Neural cell (in vitro differentiated cells): ENCODE data around the gene CEP128. TPM values are rescaled to one million over a fixed set of nuclear protein-coding genes. Genes with fewer than 3 reads are reported as not detected.

Experiments used
- H2AFZ ChIP-seq: fragments of 200-600, 300-800 bp; sonication (generic), shearing (Covaris generic); 2 replicates; pipeline ENCODE4 v1.6.0; 2014; ENCODE audit warnings: low read depth, mild to moderate bottlenecking, antibody characterized with exemption, low read length, moderate library complexity
- H3F3A ChIP-seq: fragments of 200-600 bp; shearing (Covaris generic); 2 replicates; pipeline ENCODE4 v1.6.1; 2016; ENCODE audit warnings: mild to moderate bottlenecking, moderate library complexity, mixed read lengths, antibody characterized with exemption, low read length; ENCODE audit not compliant: insufficient read depth, poor library complexity, severe bottlenecking
- H3K27ac ChIP-seq: fragments of 200-600, 300-800 bp; sonication (generic), shearing (Covaris generic); 2 replicates; pipeline ENCODE4 v1.5.1; 2014; ENCODE audit warnings: mild to moderate bottlenecking, low read length, moderate library complexity
- H3K27me3 ChIP-seq: fragments of 300-800, 200-600 bp; sonication (generic), shearing (Covaris generic); 2 replicates; pipeline ENCODE4 v1.6.0; 2014; ENCODE audit warnings: mild to moderate bottlenecking, low read depth, low read length, moderate library complexity; ENCODE audit not compliant: insufficient read depth
- H3K36me3 ChIP-seq: fragments of 300-800, 200-600 bp; sonication (generic), shearing (Covaris generic); 2 replicates; pipeline ENCODE4 v1.5.1; 2014; ENCODE audit warnings: mild to moderate bottlenecking, antibody characterized with exemption, low read length, moderate library complexity; ENCODE audit not compliant: insufficient read depth
- H3K4me2 ChIP-seq: fragments of 300-800, 200-600 bp; sonication (generic), shearing (Covaris generic); 2 replicates; pipeline ENCODE4 v1.6.0; 2014; ENCODE audit warnings: mild to moderate bottlenecking, low read length
- H3K4me3 ChIP-seq: fragments of 300-800, 200-600 bp; sonication (generic), shearing (Covaris generic); 2 replicates; pipeline ENCODE4 v1.5.1; 2014; ENCODE audit warnings: mild to moderate bottlenecking, low read length, moderate library complexity
- H3K79me2 ChIP-seq: fragments of 200-600 bp; shearing (Covaris generic); replicated peaks from 2 replicates; pipeline ENCODE4 v1.6.0; 2014; ENCODE audit warnings: mild to moderate bottlenecking, low read length, moderate library complexity; ENCODE audit not compliant: insufficient read depth
- H3K9ac ChIP-seq: fragments of 300-800, 200-600 bp; sonication (generic), shearing (Covaris generic); 2 replicates; pipeline ENCODE4 v1.6.1; 2016; ENCODE audit warnings: mild to moderate bottlenecking, low read length, mixed read lengths
- H3K9me2 ChIP-seq: fragments of 200-600 bp; shearing (Covaris generic); 2 replicates; pipeline ENCODE4 v1.6.1; 2016; ENCODE audit warnings: mild to moderate bottlenecking, low read length, mixed read lengths; ENCODE audit not compliant: insufficient read depth
- H3K9me3 ChIP-seq: fragments of 200-600, 300-800 bp; sonication (generic), shearing (Covaris generic); 2 replicates; pipeline ENCODE4 v1.6.1; 2016; ENCODE audit warnings: mild to moderate bottlenecking, mixed run types, low read length, moderate library complexity, mixed read lengths
- H4K20me1 ChIP-seq: fragments of 200-600 bp; shearing (Covaris generic); 2 replicates; pipeline ENCODE4 v1.6.1; 2016; ENCODE audit warnings: mild to moderate bottlenecking, mixed run types; ENCODE audit not compliant: insufficient read depth
- EP300 ChIP-seq: fragments of 450-650 bp; conservative IDR thresholded peaks from 2 replicates; pipeline ENCODE4 v1.6.1; 2014; ENCODE audit warnings: antibody characterized with exemption, mild to moderate bottlenecking, moderate library complexity; ENCODE audit not compliant: poor library complexity, severe bottlenecking
- EZH2 ChIP-seq: fragments of 200-600, 300-800 bp; shearing (Covaris generic), sonication (generic); IDR thresholded peaks from 2 replicates; pipeline ENCODE4 v1.6.1; 2014; ENCODE audit warnings: antibody characterized with exemption, low read length, borderline replicate concordance, mild to moderate bottlenecking; ENCODE audit not compliant: insufficient read depth, poor library complexity, severe bottlenecking
- MXI1 ChIP-seq: fragments of 450-650 bp; conservative IDR thresholded peaks from 2 replicates; pipeline ENCODE4 v1.6.1; 2014; ENCODE audit warnings: antibody characterized with exemption, mild to moderate bottlenecking; ENCODE audit not compliant: poor library complexity, severe bottlenecking
- POLR2AphosphoS5 ChIP-seq: IDR thresholded peaks from 2 replicates; pipeline ENCODE4 v1.6.1; 2012
- RAD21 ChIP-seq: fragments of 450-650 bp; conservative IDR thresholded peaks from 2 replicates; pipeline ENCODE4 v1.6.1; 2014; ENCODE audit warnings: antibody characterized with exemption, mild to moderate bottlenecking, moderate library complexity
- SMC3 ChIP-seq: fragments of 450-650 bp; conservative IDR thresholded peaks from 2 replicates; pipeline ENCODE4 v1.6.1; 2014; ENCODE audit warnings: antibody characterized with exemption, mild to moderate bottlenecking, moderate library complexity; ENCODE audit not compliant: poor library complexity
- TAF1 ChIP-seq: IDR thresholded peaks from 2 replicates; pipeline ENCODE4 v1.6.1; 2012; ENCODE audit warnings: low read depth
- polyA plus RNA-seq: library from polyadenylated mRNA; depleted of rRNA; stranded (reverse); fragments of >200 nt; gene quantifications from 2 replicates; pipeline ENCODE4 v1.2.3, GENCODE V29; 2014
- TF ChIP-seq, protein P1 (sequence below): fragments of 450-650 bp; IDR thresholded peaks from 2 replicates; pipeline ENCODE4 v1.5.1; 2014; ENCODE audit warnings: antibody characterized with exemption, mild to moderate bottlenecking, moderate library complexity; ENCODE audit not compliant: poor library complexity, severe bottlenecking
- TF ChIP-seq, protein P2 (sequence below): IDR thresholded peaks from 2 replicates; pipeline ENCODE4 v1.6.1; 2012; ENCODE audit warnings: borderline replicate concordance

The CEP128 gene
- polyA plus RNA-seq, 1 donor from 2014 or later: 5.5 TPM

DNA sequence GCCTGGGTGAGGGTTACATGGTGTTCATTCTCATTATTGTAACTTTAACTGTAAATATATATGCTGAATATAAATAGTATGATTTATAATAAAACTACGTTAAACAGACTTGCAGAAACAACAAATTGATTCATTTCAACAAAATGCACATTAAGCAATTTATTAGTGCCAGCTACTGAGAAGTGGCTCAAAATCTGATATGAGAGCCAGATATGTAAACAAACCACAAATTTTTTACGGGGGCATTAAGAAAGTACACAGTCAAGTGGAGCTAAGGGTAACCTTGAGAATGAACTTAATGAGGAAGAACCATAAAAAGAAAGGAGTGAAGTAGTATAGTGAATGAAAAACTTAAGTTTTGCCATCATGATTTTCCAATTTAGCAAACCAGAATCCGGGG is 40.3 kb downstream of the CEP128 start:
- no peaks in the 10 kb centered on the region for H3F3A ChIP-seq
- no peak overlapping the region for H3K4me3 ChIP-seq
- no peak overlapping the region for H2AFZ ChIP-seq
- H3K36me3 ChIP-seq: no peaks in the 10 kb centered on the region
- TF ChIP-seq POLR2AphosphoS5 (no peak), TAF1 (no peak), EP300 (no peak), SMC3 (no peak), EZH2 (no peak), RAD21 (no peak), MXI1 (no peak)
- TF ChIP-seq, protein P1, sequence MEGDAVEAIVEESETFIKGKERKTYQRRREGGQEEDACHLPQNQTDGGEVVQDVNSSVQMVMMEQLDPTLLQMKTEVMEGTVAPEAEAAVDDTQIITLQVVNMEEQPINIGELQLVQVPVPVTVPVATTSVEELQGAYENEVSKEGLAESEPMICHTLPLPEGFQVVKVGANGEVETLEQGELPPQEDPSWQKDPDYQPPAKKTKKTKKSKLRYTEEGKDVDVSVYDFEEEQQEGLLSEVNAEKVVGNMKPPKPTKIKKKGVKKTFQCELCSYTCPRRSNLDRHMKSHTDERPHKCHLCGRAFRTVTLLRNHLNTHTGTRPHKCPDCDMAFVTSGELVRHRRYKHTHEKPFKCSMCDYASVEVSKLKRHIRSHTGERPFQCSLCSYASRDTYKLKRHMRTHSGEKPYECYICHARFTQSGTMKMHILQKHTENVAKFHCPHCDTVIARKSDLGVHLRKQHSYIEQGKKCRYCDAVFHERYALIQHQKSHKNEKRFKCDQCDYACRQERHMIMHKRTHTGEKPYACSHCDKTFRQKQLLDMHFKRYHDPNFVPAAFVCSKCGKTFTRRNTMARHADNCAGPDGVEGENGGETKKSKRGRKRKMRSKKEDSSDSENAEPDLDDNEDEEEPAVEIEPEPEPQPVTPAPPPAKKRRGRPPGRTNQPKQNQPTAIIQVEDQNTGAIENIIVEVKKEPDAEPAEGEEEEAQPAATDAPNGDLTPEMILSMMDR: no peak
- TF ChIP-seq, protein P2, sequence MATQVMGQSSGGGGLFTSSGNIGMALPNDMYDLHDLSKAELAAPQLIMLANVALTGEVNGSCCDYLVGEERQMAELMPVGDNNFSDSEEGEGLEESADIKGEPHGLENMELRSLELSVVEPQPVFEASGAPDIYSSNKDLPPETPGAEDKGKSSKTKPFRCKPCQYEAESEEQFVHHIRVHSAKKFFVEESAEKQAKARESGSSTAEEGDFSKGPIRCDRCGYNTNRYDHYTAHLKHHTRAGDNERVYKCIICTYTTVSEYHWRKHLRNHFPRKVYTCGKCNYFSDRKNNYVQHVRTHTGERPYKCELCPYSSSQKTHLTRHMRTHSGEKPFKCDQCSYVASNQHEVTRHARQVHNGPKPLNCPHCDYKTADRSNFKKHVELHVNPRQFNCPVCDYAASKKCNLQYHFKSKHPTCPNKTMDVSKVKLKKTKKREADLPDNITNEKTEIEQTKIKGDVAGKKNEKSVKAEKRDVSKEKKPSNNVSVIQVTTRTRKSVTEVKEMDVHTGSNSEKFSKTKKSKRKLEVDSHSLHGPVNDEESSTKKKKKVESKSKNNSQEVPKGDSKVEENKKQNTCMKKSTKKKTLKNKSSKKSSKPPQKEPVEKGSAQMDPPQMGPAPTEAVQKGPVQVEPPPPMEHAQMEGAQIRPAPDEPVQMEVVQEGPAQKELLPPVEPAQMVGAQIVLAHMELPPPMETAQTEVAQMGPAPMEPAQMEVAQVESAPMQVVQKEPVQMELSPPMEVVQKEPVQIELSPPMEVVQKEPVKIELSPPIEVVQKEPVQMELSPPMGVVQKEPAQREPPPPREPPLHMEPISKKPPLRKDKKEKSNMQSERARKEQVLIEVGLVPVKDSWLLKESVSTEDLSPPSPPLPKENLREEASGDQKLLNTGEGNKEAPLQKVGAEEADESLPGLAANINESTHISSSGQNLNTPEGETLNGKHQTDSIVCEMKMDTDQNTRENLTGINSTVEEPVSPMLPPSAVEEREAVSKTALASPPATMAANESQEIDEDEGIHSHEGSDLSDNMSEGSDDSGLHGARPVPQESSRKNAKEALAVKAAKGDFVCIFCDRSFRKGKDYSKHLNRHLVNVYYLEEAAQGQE: no peak
- H3K9ac ChIP-seq: no peak overlapping the region
- H3K9me2 ChIP-seq: no peaks in the 10 kb centered on the region
- H4K20me1 ChIP-seq: no peaks in the 10 kb centered on the region
- H3K27ac ChIP-seq: no peak overlapping the region
- H3K27me3 ChIP-seq: no peaks in the 10 kb centered on the region
- no peaks in the 10 kb centered on the region for H3K9me3 ChIP-seq
- no peak overlapping the region for H3K4me2 ChIP-seq
- H3K79me2 ChIP-seq: no peaks in the 10 kb centered on the region

DNA sequence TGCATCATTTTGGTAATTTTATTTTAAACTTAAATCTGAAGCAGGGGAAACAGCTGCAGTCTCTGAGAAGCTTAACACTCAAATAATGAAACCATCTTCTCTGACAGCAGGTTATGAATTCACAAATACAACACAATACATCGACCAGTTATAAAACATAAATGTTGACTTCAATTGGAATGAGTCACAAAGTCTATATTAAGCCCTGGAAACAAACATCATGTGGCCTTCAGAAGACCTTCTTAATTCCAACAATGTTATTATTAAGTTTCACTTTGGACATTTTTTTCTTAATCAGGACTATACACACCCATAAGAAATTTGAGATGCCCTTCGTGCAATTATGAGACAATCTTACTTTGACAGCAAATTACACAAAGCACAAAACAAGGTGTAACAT is 68.9 kb downstream of the CEP128 start:
- Histone ChIP-seq H3K9ac (no peak overlapping the region), H3K36me3 (no peaks in the 10 kb centered on the region), H4K20me1 (no peaks in the 10 kb centered on the region), H3K9me2 (no peaks in the 10 kb centered on the region), H3K27ac (no peak overlapping the region), H2AFZ (no peak overlapping the region), H3K79me2 (no peaks in the 10 kb centered on the region), H3F3A (no peaks in the 10 kb centered on the region), H3K9me3 (peaks cover 9% of the 10 kb centered on the region), H3K27me3 (no peaks in the 10 kb centered on the region), H3K4me2 (no peak overlapping the region), H3K4me3 (no peak overlapping the region)
- no peak for TF ChIP-seq SMC3

DNA sequence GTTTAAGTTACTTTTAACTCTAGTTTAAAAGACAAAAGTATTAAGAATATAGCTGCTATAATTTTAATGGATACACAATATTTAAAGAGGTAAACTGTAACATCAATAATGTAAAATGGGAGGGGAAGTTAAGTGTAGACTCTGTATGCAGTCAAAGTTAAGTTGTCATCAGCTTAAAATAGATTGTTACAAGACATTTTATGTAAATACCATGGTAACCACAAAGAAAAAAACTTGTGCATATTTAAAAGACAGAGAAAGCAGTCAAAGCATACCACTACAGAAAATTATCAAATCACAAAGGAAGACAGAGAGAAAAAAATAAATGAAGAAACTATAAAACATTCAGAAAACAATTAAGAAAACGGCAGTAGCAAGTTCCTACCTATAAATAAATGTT is 73.3 kb downstream of the CEP128 start:
- Histone ChIP-seq H3K4me2 (no peak overlapping the region), H3K9me2 (no peaks in the 10 kb centered on the region), H3K79me2 (no peaks in the 10 kb centered on the region), H2AFZ (no peak overlapping the region), H3K4me3 (no peak overlapping the region), H4K20me1 (no peaks in the 10 kb centered on the region), H3K9me3 (peaks cover 9% of the 10 kb centered on the region), H3K9ac (no peak overlapping the region), H3K27me3 (no peaks in the 10 kb centered on the region), H3F3A (no peaks in the 10 kb centered on the region), H3K27ac (no peak overlapping the region), H3K36me3 (no peaks in the 10 kb centered on the region)
- no peak for TF ChIP-seq SMC3
- no peak for TF ChIP-seq POLR2AphosphoS5
- TF ChIP-seq EP300: no peak
- TF ChIP-seq RAD21: no peak
- no peak for TF ChIP-seq TAF1
- TF ChIP-seq, protein P1: no peak
- TF ChIP-seq, protein P2: no peak
- no peak for TF ChIP-seq MXI1
- no peak for TF ChIP-seq EZH2
